A673 (cell line): ENCODE measurements around the gene RPS19. TPM values are rescaled to one million over a fixed set of nuclear protein-coding genes. Genes with fewer than 3 reads are reported as not detected.

Experiments used
- BruUV-seq: library from RNA; stranded (reverse); fragments of 400-500 nt; replicated peaks from 2 replicates; lab custom pipeline; 2021; lab: Mats Ljungman, UMichigan
- CTCF ChIA-PET: fragments of 300-600 bp; sonication (Branson Sonifier 250); formaldehyde crosslinking; loops from one replicate; lab custom pipeline; 2022; ENCODE audit warnings: antibody characterized with exemption; lab: Charles Lee
- POLR2A ChIA-PET: fragments of 300-600 bp; sonication (Branson Sonifier 250); formaldehyde crosslinking; loops from one replicate; lab custom pipeline; 2022; ENCODE audit warnings: antibody characterized with exemption; ENCODE audit not compliant: low non-redundant PET; lab: Charles Lee
- DNase-seq: peaks from one replicate; pipeline ENCODE4 v3.0.0-alpha.2; 2015; ENCODE audit warnings: low spot score
- H3K27ac ChIP-seq: fragments of 200-600 bp; sonication (generic); 2 replicates; pipeline ENCODE4 v1.5.1; 2016; ENCODE audit warnings: mixed run types, low read depth, mild to moderate bottlenecking, mixed read lengths, antibody characterized with exemption, low read length; ENCODE audit not compliant: poor library complexity, severe bottlenecking
- H3K27me3 ChIP-seq: fragments of 200-600 bp; sonication (generic); replicated peaks from 2 replicates; pipeline ENCODE4 v1.6.1; 2017; ENCODE audit warnings: mixed run types, low read depth, mild to moderate bottlenecking, mixed read lengths, antibody characterized with exemption, low read length; ENCODE audit not compliant: insufficient read depth, poor library complexity
- H3K36me3 ChIP-seq: fragments of 200-600 bp; sonication (generic); 2 replicates; pipeline ENCODE4 v1.6.1; 2016; ENCODE audit warnings: mixed run types, mild to moderate bottlenecking, mixed read lengths, antibody characterized with exemption, low read length; ENCODE audit not compliant: insufficient read depth, poor library complexity, severe bottlenecking
- H3K4me1 ChIP-seq: fragments of 200-600 bp; sonication (generic); 2 replicates; pipeline ENCODE4 v1.6.1; 2017; ENCODE audit warnings: mixed run types, mild to moderate bottlenecking, mixed read lengths, antibody characterized with exemption, low read length; ENCODE audit not compliant: insufficient read depth, poor library complexity, severe bottlenecking
- H3K4me3 ChIP-seq: fragments of 200-600 bp; sonication (generic); 2 replicates; pipeline ENCODE4 v1.5.1; 2016; ENCODE audit warnings: low read depth, mixed run types, mild to moderate bottlenecking, mixed read lengths, low read length; ENCODE audit not compliant: poor library complexity, severe bottlenecking
- H3K9me3 ChIP-seq: fragments of 200-600 bp; sonication (generic); 2 replicates; pipeline ENCODE4 v1.6.1; 2016; ENCODE audit warnings: mixed run types, low read depth, mild to moderate bottlenecking, mixed read lengths, antibody characterized with exemption, low read length; ENCODE audit not compliant: poor library complexity, severe bottlenecking
- CTCF ChIP-seq: fragments of 300-800, 200-600 bp; sonication (generic); conservative IDR thresholded peaks from 2 replicates; pipeline ENCODE4 v1.5.1; 2017; ENCODE audit warnings: low read depth, mild to moderate bottlenecking, antibody characterized with exemption, low read length, moderate library complexity, mixed read lengths
- EZH2 ChIP-seq: fragments of 200-600 bp; sonication (generic); IDR thresholded peaks from 2 replicates; pipeline ENCODE4 v1.6.1; 2017; ENCODE audit warnings: borderline replicate concordance, low read depth, mild to moderate bottlenecking, mixed read lengths, antibody characterized with exemption, low read length; ENCODE audit not compliant: poor library complexity, severe bottlenecking
- intact Hi-C: fragments of 100-400 bp; cut with micrococcal nuclease; formaldehyde crosslinking; loops from one replicate; pipeline ENCODE4 v1.10.0; 2022; ENCODE audit not compliant: unreplicated experiment
- total RNA-seq: library from RNA; stranded (reverse); gene quantifications from 2 replicates; pipeline ENCODE4 v1.2.3, GENCODE V29; 2021

The RPS19 gene
- total RNA-seq, 1 experiment from 2014 or later = 2,559 TPM

- CTCF ChIA-PET = no interaction called here
- peaks cover 32% of the 10 kb centered on the region for H3K36me3 ChIP-seq
These were observed 29.8 kb downstream of the RPS19 start for GRCh38 chr19:41889896-41890295.

GRCh38 chr19:41890936-41891335, 30.9 kb downstream of the RPS19 start:
- DNase-seq = no peak
- intact Hi-C loops = no loop called here
- no peak overlapping the region for H3K27ac ChIP-seq
- H3K27me3 ChIP-seq = no peaks in the 10 kb centered on the region
- POLR2A ChIA-PET = no interaction called here
- no peak overlapping the region for H3K4me3 ChIP-seq
- H3K4me1 ChIP-seq = peaks cover 22% of the 10 kb centered on the region
- CTCF ChIA-PET = no interaction called here
- H3K9me3 ChIP-seq = no peaks in the 10 kb centered on the region
- TF ChIP-seq CTCF (no peak), EZH2 (no peak)
- no TSS peak for BruUV-seq
- peaks cover 42% of the 10 kb centered on the region for H3K36me3 ChIP-seq

More at GRCh38 chr19:41889896-41890295, 29.8 kb downstream of the RPS19 start:
- H3K4me3 ChIP-seq = no peak overlapping the region
- DNase-seq = no peak
- peaks cover 32% of the 10 kb centered on the region for H3K4me1 ChIP-seq
- H3K27ac ChIP-seq = no peak overlapping the region
- no peaks in the 10 kb centered on the region for H3K9me3 ChIP-seq
- BruUV-seq = no TSS peak
- POLR2A ChIA-PET = no interaction called here
- no peaks in the 10 kb centered on the region for H3K27me3 ChIP-seq
- intact Hi-C loops = no loop called here
- TF ChIP-seq EZH2 (no peak), CTCF (no peak)

- ChIA-PET POLR2A (no interaction called here), CTCF (interaction anchor here (0.5 kb wide), 2 partner anchors 8 to 61 kb away, joined by 4 to 5 read pairs; no protein-coding TSS in a partner anchor)
- Histone ChIP-seq H3K36me3 (peaks cover 43% of the 10 kb centered on the region), H3K4me3 (no peak overlapping the region), H3K27me3 (no peaks in the 10 kb centered on the region), H3K4me1 (peaks cover 8% of the 10 kb centered on the region), H3K9me3 (no peaks in the 10 kb centered on the region), H3K27ac (no peak overlapping the region)
- DNase-seq = no peak
- intact Hi-C loops = no loop called here
- BruUV-seq = no TSS peak
- TF ChIP-seq EZH2 (no peak), CTCF (no peak)
These were observed 32.3 kb downstream of the RPS19 start for GRCh38 chr19:41892173-41892902.
